ENCODE results near the gene GRK5.

GRCh38 chr10:119391440-119392251 is 184.3 kb downstream of the GRK5 start:
- TF ChIP-seq CTCF (conservative IDR thresholded peaks at IDR 0.05; ENCODE audit: low read length) (no peak), EZH2phosphoT487 (IDR thresholded peaks at IDR 0.05; ENCODE audit: borderline replicate concordance) (no peak)

Data from Loucy (cell line).